HCT116 (cell line): ENCODE results near the gene SNAP47. TPM values are rescaled to one million over a fixed set of nuclear protein-coding genes. Genes with fewer than 3 reads are reported as not detected.

Experiments
- ATAC-seq: fragments of 200-7000 bp; cut with Tn5 transposase; 2 replicates; pipeline ENCODE4 v1.9.1; 2020; ENCODE audit warnings: mild to moderate bottlenecking, moderate library complexity
- BruUV-seq: library from RNA; stranded (reverse); fragments of 400-500 nt; replicated peaks from 2 replicates; lab custom pipeline; 2021; lab: Mats Ljungman, UMichigan
- CTCF ChIA-PET: fragments of 300-600 bp; sonication (Branson Sonifier 250); formaldehyde crosslinking; loops from one replicate; lab custom pipeline; 2021; ENCODE audit warnings: antibody characterized with exemption; lab: Charles Lee
- POLR2A ChIA-PET: fragments of 300-600, 350-600 bp; sonication (Branson Sonifier 250); formaldehyde crosslinking; loops from one replicate; lab custom pipeline; 2021; ENCODE audit warnings: antibody characterized with exemption; lab: Charles Lee
- RAD21 ChIA-PET, 2 experiments: fragments of 300-600 bp; sonication (Branson Sonifier 250); formaldehyde crosslinking; loops; one replicate each; lab custom pipeline; 2023; ENCODE audit warnings: low total read pairs in 2 of 2; ENCODE audit not compliant: uncharacterized antibody in 2 of 2, unreplicated experiment in 2 of 2, low non-redundant PET in 1 of 2; lab: Charles Lee
- DNase-seq: peaks from one replicate; pipeline ENCODE4 v3.0.0-alpha.2; 2010; ENCODE audit warnings: low read depth, low spot score
- H2AFZ ChIP-seq: fragments of 200-600 bp; shearing (Covaris generic), sonication (generic); 2 replicates; pipeline ENCODE4 v1.6.1; 2017; ENCODE audit warnings: low read depth, mixed run types, mixed read lengths, antibody characterized with exemption, low read length; ENCODE audit not compliant: poor library complexity, severe bottlenecking
- H3K27ac ChIP-seq: 2 replicates; pipeline ENCODE4 v1.5.1; 2012; ENCODE audit warnings: low read depth, low read length
- H3K27me3 ChIP-seq: fragments of 200-600 bp; sonication (generic); 2 replicates; pipeline ENCODE4 v1.6.1; 2016; ENCODE audit warnings: mixed run types, low read length, mixed read lengths; ENCODE audit not compliant: insufficient read depth
- H3K36me3 ChIP-seq, 2 experiments: fragments of 200-500 bp in 1 of 2; fragments of 200-600 bp in 1 of 2; sonication (Bioruptor generic) in 1 of 2; sonication (generic) in 1 of 2; 2 replicates each; pipeline versions ENCODE4 v1.5.1 to v1.6.1; 2014 to 2016; ENCODE audit warnings: low read length in 2 of 2, inconsistent platforms in 1 of 2, mixed read lengths in 1 of 2, mixed run types in 1 of 2; ENCODE audit not compliant: insufficient read depth in 2 of 2, control insufficient read depth in 1 of 2
- H3K4me1 ChIP-seq, 2 experiments: fragments of 200-600 bp in 1 of 2; sonication (generic) in 1 of 2; 2 replicates each; pipeline versions ENCODE4 v1.5.1 to v1.6.1; 2012 to 2017; ENCODE audit warnings: low read length in 2 of 2, inconsistent platforms in 1 of 2, mild to moderate bottlenecking in 1 of 2, mixed read lengths in 1 of 2, mixed run types in 1 of 2, moderate library complexity in 1 of 2; ENCODE audit not compliant: insufficient read depth in 2 of 2, control insufficient read depth in 1 of 2
- H3K4me2 ChIP-seq: fragments of 200-600 bp; sonication (generic); 2 replicates; pipeline ENCODE4 v1.6.1; 2017; ENCODE audit warnings: mixed run types, low read length, mixed read lengths
- H3K4me3 ChIP-seq, 2 experiments: fragments of 200-600 bp in 1 of 2; sonication (generic) in 1 of 2; replicated peaks in 1 of 2; 2 replicates each; pipeline ENCODE4 v1.5.1; 2011 to 2016; ENCODE audit warnings: low read length in 2 of 2, control low read depth in 1 of 2, low read depth in 1 of 2, mild to moderate bottlenecking in 1 of 2, mixed read lengths in 1 of 2, mixed run types in 1 of 2
- H3K79me2 ChIP-seq: fragments of 200-600 bp; sonication (generic); 2 replicates; pipeline ENCODE4 v1.6.1; 2017; ENCODE audit warnings: mild to moderate bottlenecking, mixed run types, low read length, moderate library complexity, mixed read lengths; ENCODE audit not compliant: insufficient read depth
- H3K9ac ChIP-seq: fragments of 200-600 bp; sonication (generic); 2 replicates; pipeline ENCODE4 v1.6.1; 2016; ENCODE audit warnings: low read length, mixed read lengths
- H3K9me2 ChIP-seq: fragments of 200-600 bp; sonication (generic), shearing (Covaris generic); 2 replicates; pipeline ENCODE4 v1.6.1; 2017; ENCODE audit warnings: mixed run types, mild to moderate bottlenecking, moderate library complexity; ENCODE audit not compliant: insufficient read depth
- H3K9me3 ChIP-seq, 2 experiments: fragments of 200-500 bp in 1 of 2; fragments of 200-600 bp in 1 of 2; sonication (Bioruptor generic) in 1 of 2; sonication (generic) in 1 of 2; 2 replicates each; pipeline ENCODE4 v1.6.1; 2014 to 2017; ENCODE audit warnings: low read length in 2 of 2, mixed read lengths in 2 of 2, inconsistent platforms in 1 of 2, low read depth in 1 of 2, mild to moderate bottlenecking in 1 of 2, mixed run types in 1 of 2, moderate library complexity in 1 of 2; ENCODE audit not compliant: control insufficient read depth in 1 of 2, insufficient read depth in 1 of 2
- H4K20me1 ChIP-seq: fragments of 200-600 bp; sonication (generic), shearing (Covaris generic); 2 replicates; pipeline ENCODE4 v1.6.1; 2017; ENCODE audit warnings: mixed run types, mild to moderate bottlenecking, moderate library complexity; ENCODE audit not compliant: insufficient read depth
- ATF3 ChIP-seq: IDR thresholded peaks from 2 replicates; pipeline ENCODE4 v1.6.1; 2012
- CBX3 ChIP-seq: IDR thresholded peaks from 2 replicates; pipeline ENCODE4 v1.6.1; 2012; ENCODE audit warnings: low read depth
- CEBPB ChIP-seq: IDR thresholded peaks from 2 replicates; pipeline ENCODE4 v1.6.1; 2012; ENCODE audit warnings: low read depth
- CTCF ChIP-seq, 3 experiments: fragments of 200-600 bp in 1 of 3; sonication (generic) in 1 of 3; IDR thresholded peaks in 2 of 3; conservative IDR thresholded peaks in 1 of 3; 2 replicates each; pipeline ENCODE4 v1.5.1; 2012 to 2017; ENCODE audit warnings: low read depth in 2 of 3, low read length in 2 of 3, antibody characterized with exemption in 1 of 3, borderline replicate concordance in 1 of 3, control low read depth in 1 of 3, mild to moderate bottlenecking in 1 of 3, mixed read lengths in 1 of 3, mixed run types in 1 of 3, moderate library complexity in 1 of 3; ENCODE audit not compliant: insufficient read depth in 1 of 3
- EGR1 ChIP-seq: IDR thresholded peaks from 2 replicates; pipeline ENCODE4 v1.6.1; 2012; ENCODE audit warnings: low read depth
- ELF1 ChIP-seq: IDR thresholded peaks from 2 replicates; pipeline ENCODE4 v1.6.1; 2012; ENCODE audit warnings: low read depth, borderline replicate concordance
- EZH2phosphoT487 ChIP-seq: fragments of 200-600 bp; IDR thresholded peaks from 2 replicates; pipeline ENCODE4 v1.6.1; 2018; ENCODE audit warnings: antibody characterized with exemption, borderline replicate concordance
- FOSL1 ChIP-seq: IDR thresholded peaks from 2 replicates; pipeline ENCODE4 v1.6.1; 2012; ENCODE audit warnings: low read depth
- MAX ChIP-seq: IDR thresholded peaks from 2 replicates; pipeline ENCODE4 v1.6.1; 2012
- RAD21 ChIP-seq: IDR thresholded peaks from 2 replicates; pipeline ENCODE4 v1.6.1; 2012; ENCODE audit warnings: low read depth, mild to moderate bottlenecking
- REST ChIP-seq: IDR thresholded peaks from 2 replicates; pipeline ENCODE4 v1.6.1; 2012; ENCODE audit warnings: low read depth
- SP1 ChIP-seq: IDR thresholded peaks from 2 replicates; pipeline ENCODE4 v1.6.1; 2012; ENCODE audit warnings: low read depth
- SRF ChIP-seq: IDR thresholded peaks from 2 replicates; pipeline ENCODE4 v1.6.1; 2012; ENCODE audit warnings: low read depth
- YY1 ChIP-seq: IDR thresholded peaks from 2 replicates; pipeline ENCODE4 v1.6.1; 2011; ENCODE audit warnings: low read length, low read depth, moderate library complexity, mild to moderate bottlenecking; ENCODE audit not compliant: insufficient replicate concordance; ENCODE audit errors: extremely low read depth
- ZBTB33 ChIP-seq: IDR thresholded peaks from 2 replicates; pipeline ENCODE4 v1.6.1; 2011; ENCODE audit warnings: mild to moderate bottlenecking, low read length, moderate library complexity; ENCODE audit not compliant: insufficient replicate concordance; ENCODE audit errors: extremely low read depth
- ZFX ChIP-seq: fragments of 450-650 bp; IDR thresholded peaks from 2 replicates; pipeline ENCODE4 v1.6.1; 2017
- ZNF274 ChIP-seq: fragments of 200-500 bp; sonication (Bioruptor generic); IDR thresholded peaks from 2 replicates; pipeline ENCODE4 v1.6.1; 2014; ENCODE audit warnings: mild to moderate bottlenecking, low read depth, low read length, inconsistent platforms
- intact Hi-C: fragments of 100-400 bp; cut with micrococcal nuclease; formaldehyde crosslinking; loops from 2 replicates; pipeline ENCODE4 v1.10.0; 2022
- total RNA-seq: library from RNA; stranded (reverse); gene quantifications from one replicate; pipeline ENCODE4 v1.2.1, GENCODE V29; 2021; ENCODE audit not compliant: unreplicated experiment

SNAP47 gene
- total RNA-seq, 1 experiment from 2014 or later, result 37.9 TPM

GRCh38 chr1:227790868-227791267, 55.6 kb downstream of the SNAP47 start:
- H4K20me1 ChIP-seq, result no peaks in the 10 kb centered on the region
- no peak for DNase-seq
- no peaks in the 10 kb centered on the region for H3K79me2 ChIP-seq
- intact Hi-C loops, result no loop called here
- ChIA-PET CTCF (no interaction called here), RAD21 (no interaction called here), POLR2A (no interaction called here)
- no peak for ATAC-seq
- peaks cover 16 to 32% of the 10 kb centered on the region in 2 experiments for H3K4me1 ChIP-seq
- no peaks in the 10 kb centered on the region for H3K36me3 ChIP-seq
- H3K9me2 ChIP-seq, result no peaks in the 10 kb centered on the region
- TF ChIP-seq SRF (no peak), CTCF (IDR thresholded peaks at IDR 0.05 in 2 of 3, conservative IDR thresholded peaks at IDR 0.05 in 1 of 3; ENCODE audit: borderline replicate concordance in 1 of 3, insufficient read depth in 1 of 3, low read depth in 2 of 3, low read length in 2 of 3) (no peak), ZFX (no peak), ZNF274 (no peak), ATF3 (no peak), FOSL1 (no peak), CEBPB (no peak), EZH2phosphoT487 (no peak), MAX (no peak), REST (no peak), YY1 (no peak), RAD21 (no peak), EGR1 (no peak), ZBTB33 (no peak), CBX3 (no peak), SP1 (no peak), ELF1 (no peak)
- no TSS peak for BruUV-seq
- H3K9ac ChIP-seq, result no peak overlapping the region
- no peaks in the 10 kb centered on the region for H3K27me3 ChIP-seq
- H2AFZ ChIP-seq, result no peak overlapping the region
- H3K27ac ChIP-seq, result no peak overlapping the region
- no peak overlapping the region for H3K4me2 ChIP-seq
- no peaks in the 10 kb centered on the region for H3K9me3 ChIP-seq
- H3K4me3 ChIP-seq, result no peak overlapping the region
